Measurements from ENCODE around the gene JPT2.
"Not testable (repeated sequence)": the region's sequence is repeated elsewhere in the genome, so short reads cannot be mapped to it uniquely, and the experiment has no call there.

The JPT2 gene

GRCh38 chr16:1710811-1711507 is 32.9 kb downstream of the JPT2 start:
- DNase-seq: no peak

- DNase-seq: no peak
These were observed 34.7 kb downstream of the JPT2 start for GRCh38 chr16:1712791-1713261.

- DNase-seq: no peak
These were observed 35.3 kb downstream of the JPT2 start for GRCh38 chr16:1713331-1713730.

GRCh38 chr16:1713933-1714332 is 35.9 kb downstream of the JPT2 start:
- DNase-seq: no peak

GRCh38 chr16:1715220-1715619 is 37.1 kb downstream of the JPT2 start:
- no peak for DNase-seq

DNA sequence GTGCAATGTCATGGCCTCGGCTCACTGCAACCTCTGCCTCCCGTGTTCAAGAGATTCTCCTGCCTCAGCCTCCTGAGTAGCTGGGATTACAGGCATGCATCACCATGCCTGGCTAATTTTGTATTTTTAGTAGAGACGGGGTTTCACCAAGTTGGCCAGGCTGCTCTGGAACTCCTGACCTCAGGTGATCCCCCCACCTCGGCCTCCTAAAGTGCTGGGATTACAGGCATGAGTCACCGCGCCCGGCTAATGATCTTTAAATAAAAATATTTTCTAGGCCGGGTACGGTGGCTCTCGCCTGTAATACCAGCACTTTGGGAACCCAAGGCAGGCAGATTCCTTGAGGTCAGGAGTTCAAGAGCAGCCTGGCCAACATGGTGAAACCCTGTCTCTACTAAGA is 40.2 kb downstream of the JPT2 start:
- DNase-seq: not testable (repeated sequence)

- not testable (repeated sequence) for DNase-seq
These were observed 41.6 kb downstream of the JPT2 start for GRCh38 chr16:1719559-1720229.

DNA sequence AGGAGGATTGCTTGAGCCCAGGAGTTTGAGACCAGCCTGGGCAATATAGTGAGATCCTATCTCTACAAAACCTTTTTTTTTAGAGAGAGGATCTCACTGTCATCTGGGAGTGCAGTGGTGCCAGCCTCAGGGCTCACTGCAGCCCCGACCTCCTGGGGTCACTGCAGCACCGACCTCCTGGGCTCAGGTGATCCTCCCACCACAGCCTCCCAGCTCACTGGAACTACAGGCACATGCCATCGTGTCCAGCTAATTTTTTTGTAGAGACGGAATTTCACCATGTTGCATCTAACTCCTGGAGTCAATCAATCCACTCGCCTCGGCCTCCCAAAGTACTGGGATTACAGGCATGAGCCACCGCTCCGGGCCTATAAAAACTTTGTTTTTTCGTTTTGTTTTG is 43.3 kb downstream of the JPT2 start:
- no peak for DNase-seq

DNA sequence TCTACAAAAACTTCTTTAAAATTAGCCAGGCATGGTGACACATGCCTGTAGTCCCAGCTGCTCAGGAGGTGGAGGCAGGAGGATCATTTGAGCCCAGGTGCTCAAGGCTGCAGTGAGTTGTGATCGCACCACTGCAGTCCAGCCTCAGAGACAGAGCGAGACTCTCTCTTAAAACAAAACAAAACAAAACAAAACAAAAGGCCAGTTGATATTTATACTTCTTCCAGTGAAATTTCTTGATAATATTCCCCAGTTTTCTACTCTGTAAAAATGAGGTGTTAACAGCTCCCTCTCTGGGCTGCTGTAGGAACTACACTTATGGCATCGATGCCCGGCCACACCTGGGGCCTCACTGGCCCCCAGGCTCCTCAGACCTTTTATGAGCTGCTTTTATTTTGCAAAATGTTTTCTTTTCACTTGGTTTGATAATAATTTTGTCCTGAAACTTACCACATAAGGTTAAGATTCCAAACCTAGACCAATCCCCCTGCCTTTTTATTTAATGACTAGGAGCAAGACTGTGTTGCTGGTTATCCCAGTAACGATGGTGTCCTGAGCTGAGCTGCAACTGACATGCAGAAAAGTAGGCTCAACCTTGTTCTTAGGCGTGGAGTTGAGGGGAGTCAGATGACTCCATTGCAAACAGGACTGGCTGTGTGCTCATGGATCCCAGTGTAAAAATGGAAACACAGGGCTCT is 45.5 kb downstream of the JPT2 start:
- peak; percentile 70 for DNase-seq

GRCh38 chr16:1724491-1724890 is 46.4 kb downstream of the JPT2 start:
- no peak for DNase-seq

DNA sequence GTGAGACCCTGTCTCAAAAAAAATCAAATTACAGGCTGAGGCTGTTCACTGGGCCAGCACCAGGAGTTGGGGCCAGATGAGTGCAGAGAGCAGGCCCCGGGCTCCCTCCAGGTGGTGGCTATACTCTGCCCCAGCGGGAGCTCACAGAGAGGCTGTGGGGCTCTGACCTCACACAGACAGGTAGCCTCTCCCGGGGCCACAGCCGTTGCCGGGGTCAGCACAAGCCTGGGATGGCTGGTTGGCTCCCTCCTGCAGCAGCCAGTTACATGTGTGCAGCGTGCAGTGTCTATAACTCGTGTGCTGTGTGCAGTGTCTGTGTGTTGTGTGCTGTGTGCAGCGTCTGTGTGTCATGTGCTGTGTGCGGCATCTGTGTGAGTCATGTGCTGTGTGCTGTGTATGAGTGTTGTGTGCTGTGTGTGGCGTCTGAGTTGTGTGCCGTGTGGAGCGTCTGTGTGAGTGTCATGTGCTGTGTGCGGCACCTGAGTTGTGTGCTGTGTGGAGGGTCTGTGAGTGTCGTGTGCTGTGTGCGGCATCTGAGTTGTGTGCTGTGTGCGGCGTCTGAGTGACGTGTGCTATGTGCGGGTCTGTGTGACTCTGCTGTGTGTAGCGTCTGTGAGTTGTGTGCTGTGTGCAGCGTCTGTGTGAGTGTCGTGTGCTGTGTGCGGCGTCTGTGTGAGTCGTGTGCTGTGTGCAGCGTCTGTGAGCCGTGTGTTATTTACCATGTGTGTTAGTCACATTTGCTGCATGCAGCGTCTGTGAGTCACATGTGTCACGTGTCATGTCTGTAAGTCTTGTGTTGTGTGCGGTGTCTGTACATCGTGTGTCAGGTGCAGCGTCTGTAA is 48.8 kb downstream of the JPT2 start:
- no peak for DNase-seq

DNA sequence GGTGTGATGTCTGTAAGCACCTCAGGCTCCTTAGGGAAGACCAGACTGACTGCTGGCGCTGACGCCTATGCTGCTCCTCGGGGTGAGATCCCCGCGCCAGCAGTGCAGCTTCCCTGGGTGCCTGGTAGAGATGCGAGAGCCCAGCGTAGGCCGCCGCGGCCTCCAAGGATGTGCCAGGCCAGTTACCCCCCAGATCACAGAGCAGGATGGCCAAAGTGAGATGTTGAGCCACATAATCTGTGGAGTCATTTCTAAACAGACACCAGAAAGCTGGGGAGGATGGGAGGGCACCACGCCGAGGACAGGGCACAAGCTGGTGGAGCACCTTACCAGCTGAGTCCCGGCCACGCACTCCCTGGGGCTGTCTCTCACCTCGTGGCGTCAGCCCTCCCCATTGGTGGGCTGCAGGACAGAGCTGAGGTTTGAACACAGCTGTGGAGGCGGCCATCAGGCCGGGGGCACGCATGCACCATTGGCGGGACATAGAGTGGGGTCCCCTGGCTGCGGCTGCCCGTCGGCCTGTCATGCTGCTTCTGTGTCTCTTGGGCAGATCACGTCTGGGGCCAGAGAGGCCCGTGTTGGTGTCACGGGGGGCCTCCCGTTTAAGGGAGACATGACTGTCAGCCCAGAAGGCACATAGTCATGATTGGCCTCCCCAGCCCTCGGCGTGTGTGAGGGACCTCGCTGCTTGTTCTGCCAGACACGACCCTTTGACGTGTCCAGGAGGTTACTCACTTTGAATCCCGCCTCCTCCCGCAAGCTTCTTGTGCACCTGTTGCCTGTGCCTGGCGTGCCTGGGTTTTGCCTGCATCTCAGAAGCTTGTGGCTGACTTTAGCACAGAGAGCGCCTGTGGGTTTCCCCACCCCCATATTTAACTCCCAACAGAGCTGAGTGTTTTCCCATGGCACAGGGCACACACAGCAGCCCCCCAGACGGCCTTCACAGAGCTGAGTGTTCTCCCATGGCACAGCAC is 49.9 kb downstream of the JPT2 start:
- DNase-seq: no peak

- no peak for DNase-seq
These were observed 50.9 kb downstream of the JPT2 start for GRCh38 chr16:1729026-1729425.

DNA sequence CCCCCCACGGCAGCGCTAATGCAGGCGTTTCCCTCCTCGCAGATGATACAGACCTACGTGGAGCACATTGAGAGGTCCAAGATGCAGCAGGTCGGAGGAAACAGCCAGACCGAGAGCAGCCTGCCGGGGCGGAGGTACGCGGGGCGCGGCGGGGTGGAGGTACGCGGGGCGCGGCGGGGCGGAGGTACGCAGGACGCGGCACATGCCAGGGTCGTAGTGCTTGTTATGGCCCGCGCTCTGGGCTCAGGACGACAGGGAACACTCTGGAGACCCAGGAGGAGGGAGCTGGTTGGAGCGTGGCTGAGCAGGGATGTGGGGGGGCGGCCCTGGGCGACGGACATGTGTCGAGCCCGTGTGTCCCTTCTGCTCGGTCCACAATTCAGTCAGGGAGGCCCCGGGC is 51.4 kb downstream of the JPT2 start:
- no peak for DNase-seq

DNA sequence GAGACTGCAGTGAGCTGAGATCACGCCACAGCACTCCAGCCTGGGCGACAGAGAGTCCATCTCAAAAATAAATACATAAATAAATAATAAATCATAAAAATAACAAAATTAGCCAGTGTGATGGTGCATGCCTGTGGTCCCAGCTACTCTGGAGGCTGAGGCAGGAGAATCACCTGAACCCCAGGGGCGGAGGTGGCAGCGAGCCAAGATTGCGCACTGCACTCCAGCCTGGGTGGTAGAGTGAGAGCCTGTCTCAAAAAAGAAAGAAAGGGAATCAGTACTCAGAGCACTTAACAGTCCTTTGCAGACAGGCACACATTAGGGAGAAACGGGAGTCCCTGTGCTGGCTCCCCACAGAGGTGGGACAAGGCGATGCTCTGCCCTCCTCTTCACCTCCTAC is 53.0 kb downstream of the JPT2 start:
- DNase-seq: no peak

GRCh38 chr16:1731603-1732002 is 53.5 kb downstream of the JPT2 start:
- no peak for DNase-seq

DNA sequence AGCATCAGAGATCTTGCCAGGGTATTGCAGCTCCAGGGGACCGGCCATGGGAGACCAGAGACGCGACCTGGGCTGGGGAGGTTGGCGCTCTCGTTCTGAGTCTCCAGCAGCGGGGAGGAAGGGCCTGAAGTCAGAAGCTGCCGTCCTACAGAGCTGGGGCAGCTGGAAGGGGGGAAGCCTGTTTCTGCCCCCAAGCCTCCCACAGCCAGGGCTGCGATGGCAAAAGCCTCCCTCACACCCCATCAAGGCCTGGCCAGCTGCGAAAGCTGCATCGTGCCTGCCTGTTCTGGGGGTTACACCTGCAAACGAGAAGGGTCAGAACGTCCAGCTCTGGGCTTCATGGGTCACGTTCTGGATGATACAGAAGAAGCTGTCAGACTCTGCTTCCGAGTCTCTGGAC is 54.0 kb downstream of the JPT2 start:
- DNase-seq: no peak

- not testable (repeated sequence) for DNase-seq
These were observed 54.5 kb downstream of the JPT2 start for GRCh38 chr16:1732551-1732987.

- DNase-seq: no peak
These were observed 56.0 kb downstream of the JPT2 start for GRCh38 chr16:1734123-1734522.

- DNase-seq: no peak
These were observed 56.7 kb downstream of the JPT2 start for GRCh38 chr16:1734816-1735215.

GRCh38 chr16:1740234-1740633 is 62.2 kb downstream of the JPT2 start:
- no peak for DNase-seq
